Mesothelial cell of epicardium (in vitro differentiated cells): ENCODE measurements around the gene OTOA. TPM values are rescaled to one million over a fixed set of nuclear protein-coding genes. Genes with fewer than 3 reads are reported as not detected.

Source experiments
- DNase-seq, 2 experiments: peaks; one replicate each; pipeline ENCODE4 v3.0.0; 2021; ENCODE audit warnings: low spot score in 2 of 2; ENCODE audit not compliant: unreplicated experiment in 2 of 2
- H3K27ac Mint-ChIP-seq: 2 replicates; pipeline ENCODE4 v1.8.0; 2021; ENCODE audit warnings: mixed read lengths
- H3K27me3 Mint-ChIP-seq: 2 replicates; pipeline ENCODE4 v1.8.0; 2021; ENCODE audit warnings: low read depth, mixed read lengths
- H3K36me3 Mint-ChIP-seq: 2 replicates; pipeline ENCODE4 v1.8.0; 2021; ENCODE audit warnings: mixed read lengths
- H3K4me1 Mint-ChIP-seq: 2 replicates; pipeline ENCODE4 v1.8.0; 2021; ENCODE audit warnings: mixed read lengths
- H3K4me3 Mint-ChIP-seq: 2 replicates; pipeline ENCODE4 v1.8.0; 2021; ENCODE audit warnings: mild to moderate bottlenecking, moderate library complexity, mixed read lengths
- H3K9me3 Mint-ChIP-seq: 2 replicates; pipeline ENCODE4 v1.8.0; 2021; ENCODE audit warnings: mixed read lengths
- CTCF ChIP-seq: fragments of 200-600 bp; sonication (generic); IDR thresholded peaks from one replicate; pipeline ENCODE4 v1.5.0; 2021; ENCODE audit warnings: antibody characterized with exemption; ENCODE audit not compliant: unreplicated experiment
- total RNA-seq: library from RNA; stranded (reverse); gene quantifications from 3 replicates; pipeline ENCODE4 v1.2.1, GENCODE V29; 2021

Gene OTOA
- total RNA-seq, 1 donor from 2014 or later: 0.25 TPM

GRCh38 chr16:21620592-21620991 is 43.2 kb upstream of the OTOA start:
- TF ChIP-seq CTCF: no peak
- H3K36me3 Mint-ChIP-seq: peaks cover 23% of the 10 kb centered on the region
- no peak for DNase-seq
- no peaks in the 10 kb centered on the region for H3K27me3 Mint-ChIP-seq
- H3K9me3 Mint-ChIP-seq: no peaks in the 10 kb centered on the region
- peaks cover 4% of the 10 kb centered on the region for H3K4me1 Mint-ChIP-seq
- no peak overlapping the region for H3K27ac Mint-ChIP-seq
- H3K4me3 Mint-ChIP-seq: no peak overlapping the region

- H3K4me1 Mint-ChIP-seq: peaks cover 16% of the 10 kb centered on the region
- no peaks in the 10 kb centered on the region for H3K9me3 Mint-ChIP-seq
- H3K27ac Mint-ChIP-seq: no peak overlapping the region
- H3K27me3 Mint-ChIP-seq: no peaks in the 10 kb centered on the region
- no peak for DNase-seq
- no peak for TF ChIP-seq CTCF
- H3K4me3 Mint-ChIP-seq: no peak overlapping the region
- H3K36me3 Mint-ChIP-seq: peaks cover 35% of the 10 kb centered on the region
Measured at GRCh38 chr16:21622545-21622944, 41.2 kb upstream of the OTOA start.

GRCh38 chr16:21625026-21625425 is 38.7 kb upstream of the OTOA start:
- no peak overlapping the region for H3K4me3 Mint-ChIP-seq
- H3K27me3 Mint-ChIP-seq: no peaks in the 10 kb centered on the region
- H3K4me1 Mint-ChIP-seq: peaks cover 12% of the 10 kb centered on the region
- no peak overlapping the region for H3K27ac Mint-ChIP-seq
- H3K9me3 Mint-ChIP-seq: no peaks in the 10 kb centered on the region
- peaks cover 52% of the 10 kb centered on the region for H3K36me3 Mint-ChIP-seq
- no peak for TF ChIP-seq CTCF
- no peak for DNase-seq

- Mint-ChIP-seq H3K4me3 (peak overlapping the region; percentile 1), H3K9me3 (no peaks in the 10 kb centered on the region), H3K27me3 (no peaks in the 10 kb centered on the region), H3K36me3 (peaks cover 57% of the 10 kb centered on the region), H3K27ac (peak overlapping the region; percentile 87), H3K4me1 (peaks cover 18% of the 10 kb centered on the region)
- no peak for TF ChIP-seq CTCF
- DNase-seq: no peak
Measured at GRCh38 chr16:21626659-21627277, 37.0 kb upstream of the OTOA start.

GRCh38 chr16:21628121-21628726 is 35.5 kb upstream of the OTOA start:
- Mint-ChIP-seq H3K4me3 (no peak overlapping the region), H3K36me3 (peaks cover 58% of the 10 kb centered on the region), H3K27ac (peak overlapping the region; percentile 25), H3K9me3 (no peaks in the 10 kb centered on the region), H3K4me1 (peaks cover 20% of the 10 kb centered on the region), H3K27me3 (no peaks in the 10 kb centered on the region)
- TF ChIP-seq CTCF: no peak
- no peak for DNase-seq
